ENCODE measurements around the gene CYP24A1.
"Not testable (repeated sequence)": the region's sequence is repeated elsewhere in the genome, so short reads cannot be mapped to it uniquely, and the experiment has no call there.

The CYP24A1 gene

DNA sequence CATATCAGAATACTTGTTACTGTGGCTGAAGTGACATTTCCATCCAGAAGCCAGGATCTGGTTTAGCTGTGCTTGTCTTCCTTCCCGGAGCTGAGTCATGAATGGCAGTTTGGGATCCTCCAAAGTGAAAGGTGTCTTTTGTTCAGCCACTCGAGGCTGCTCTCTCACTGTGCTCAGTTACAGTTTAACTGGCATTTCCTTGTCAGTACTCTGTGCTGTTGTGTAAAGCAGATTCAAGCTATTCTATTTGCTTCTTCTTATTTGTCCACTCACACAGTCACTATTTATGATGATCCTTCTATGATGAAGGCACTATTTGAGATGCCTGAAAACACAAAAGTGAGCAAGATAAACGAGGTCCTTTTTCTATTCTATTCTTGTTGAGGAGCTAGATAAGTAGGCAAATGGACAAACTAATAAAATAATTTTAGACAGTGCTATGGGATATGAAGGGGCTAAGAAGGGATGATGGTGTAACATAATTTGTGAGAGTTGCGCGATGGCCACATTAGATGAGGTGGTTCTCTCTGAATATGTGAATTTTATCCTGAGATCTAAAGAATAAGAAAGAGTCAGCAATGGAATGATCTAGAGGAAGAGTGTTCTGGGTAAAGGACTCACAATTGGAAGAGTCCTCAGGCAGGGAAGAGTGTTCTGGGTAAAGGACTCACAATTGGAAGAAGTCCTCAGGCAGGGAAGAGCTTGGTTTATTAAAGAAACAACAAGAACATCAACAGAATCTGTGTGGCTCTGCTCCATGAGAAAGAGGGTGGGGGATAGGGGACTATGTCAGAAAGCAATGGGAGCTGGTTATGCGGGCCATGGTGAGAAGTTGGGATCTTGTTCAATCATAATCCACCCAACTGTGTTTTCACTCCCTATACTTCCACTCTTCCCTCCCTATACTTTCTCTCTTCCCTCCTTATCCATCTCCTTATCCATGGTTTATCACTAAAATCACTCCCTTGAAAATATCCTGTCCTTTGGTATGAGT lies 40.1 kb downstream of the CYP24A1 start:
- no peak for DNase-seq (ENCODE audit: low read depth in 3 of 3)

DNA sequence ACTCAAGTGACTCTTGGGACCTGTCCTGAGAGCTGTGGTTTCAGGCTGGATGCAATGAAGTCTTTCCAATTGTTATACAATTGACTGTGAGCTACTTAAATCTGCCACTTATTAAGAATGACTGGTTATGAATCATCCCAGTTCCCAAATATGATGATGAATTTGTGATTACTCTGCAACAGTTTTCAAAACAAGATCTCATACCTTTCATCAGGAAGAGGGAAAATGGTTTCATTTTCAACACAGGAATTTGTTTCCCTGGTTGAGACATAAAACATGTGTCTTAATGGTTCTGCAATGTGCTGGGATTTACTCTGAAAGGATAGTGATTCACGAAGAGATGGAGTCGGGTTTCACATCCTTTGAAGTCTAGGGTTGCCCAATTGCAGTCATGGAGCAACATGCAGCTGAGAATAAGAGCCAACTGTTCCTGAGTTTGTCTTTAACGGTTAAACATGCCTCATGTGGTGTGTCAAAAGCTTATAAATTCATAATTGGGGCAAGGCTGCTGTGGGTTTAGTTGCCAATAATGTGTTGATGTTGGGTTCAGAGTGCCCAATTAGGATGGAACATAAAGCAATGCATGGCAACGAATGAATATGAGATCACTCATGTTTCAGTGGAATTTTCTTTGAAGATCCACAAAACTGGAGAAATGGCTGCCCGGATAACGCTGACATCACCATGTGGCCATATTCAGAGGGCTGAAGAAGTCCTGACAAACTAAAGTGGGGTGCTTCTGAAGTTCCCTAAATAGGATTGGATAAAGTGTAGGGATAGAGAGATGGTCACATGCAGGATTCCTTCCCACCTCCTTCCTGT lies 41.0 kb downstream of the CYP24A1 start:
- DNase-seq (ENCODE audit: low read depth in 3 of 3): no peak

DNA sequence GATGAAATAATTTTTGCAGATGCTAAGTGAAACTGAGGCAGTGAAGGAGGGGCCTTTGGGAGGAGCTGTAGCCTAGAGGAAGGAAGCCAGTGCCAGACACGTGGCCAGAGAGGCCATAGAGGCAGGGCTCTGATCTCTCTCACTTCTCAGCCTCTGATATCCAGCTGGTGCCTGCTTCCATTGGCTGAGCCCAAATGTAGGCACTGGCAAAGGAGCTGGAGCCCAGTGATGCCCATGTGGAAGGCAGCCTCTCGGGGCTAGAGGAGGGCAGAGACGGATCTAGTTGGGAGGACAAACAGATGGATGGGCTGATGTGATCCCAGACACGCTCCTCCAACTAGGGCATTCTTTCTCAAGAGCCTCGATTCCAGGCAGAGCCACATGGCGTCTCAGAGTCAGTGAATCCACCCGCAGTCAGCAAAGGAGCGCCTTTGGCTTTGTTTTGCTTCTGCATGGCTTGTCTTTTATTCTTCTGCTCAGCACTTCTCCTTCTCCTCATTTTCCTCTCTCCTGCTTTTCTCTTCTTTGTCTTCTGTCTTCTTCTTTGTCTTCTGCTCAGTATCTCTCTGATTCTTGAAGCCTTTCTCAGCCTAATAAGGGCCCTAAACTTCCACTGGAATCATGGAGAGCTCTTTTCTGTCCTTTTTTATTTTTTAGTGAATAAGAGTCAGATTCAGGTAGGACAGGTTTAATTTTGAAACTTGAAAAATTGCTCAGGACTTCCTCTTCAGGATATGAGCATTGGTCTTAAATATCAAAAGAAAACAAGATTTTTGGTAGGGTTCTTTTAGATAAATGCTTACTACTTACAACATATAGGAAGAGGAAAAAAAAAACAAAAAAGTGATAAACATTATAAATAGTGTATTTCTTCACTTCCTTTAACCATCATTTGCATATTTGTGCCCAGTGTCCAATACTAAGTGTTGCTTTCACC lies 41.8 kb downstream of the CYP24A1 start:
- no peak for DNase-seq (ENCODE audit: low read depth in 3 of 3)

DNA sequence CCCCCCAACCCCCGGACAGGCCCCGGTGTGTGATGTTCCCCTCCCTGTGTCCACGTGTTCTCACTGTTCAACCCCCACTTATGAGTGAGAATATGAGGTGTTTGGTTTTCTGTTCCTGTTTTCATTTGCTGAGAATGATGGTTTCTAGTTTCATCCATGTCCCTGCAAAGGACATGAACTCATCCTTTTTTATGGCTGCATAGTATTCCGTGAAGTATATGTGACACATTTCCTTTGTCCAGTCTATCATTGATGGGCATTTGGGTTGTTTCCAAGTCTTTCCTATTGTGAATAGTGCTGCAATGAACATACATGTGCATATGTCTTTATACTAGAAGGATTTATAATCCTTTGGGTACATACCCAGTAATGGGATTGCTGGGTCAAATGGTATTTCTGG lies 42.7 kb downstream of the CYP24A1 start:
- not testable (repeated sequence) for DNase-seq (ENCODE audit: low read depth in 3 of 3)

DNA sequence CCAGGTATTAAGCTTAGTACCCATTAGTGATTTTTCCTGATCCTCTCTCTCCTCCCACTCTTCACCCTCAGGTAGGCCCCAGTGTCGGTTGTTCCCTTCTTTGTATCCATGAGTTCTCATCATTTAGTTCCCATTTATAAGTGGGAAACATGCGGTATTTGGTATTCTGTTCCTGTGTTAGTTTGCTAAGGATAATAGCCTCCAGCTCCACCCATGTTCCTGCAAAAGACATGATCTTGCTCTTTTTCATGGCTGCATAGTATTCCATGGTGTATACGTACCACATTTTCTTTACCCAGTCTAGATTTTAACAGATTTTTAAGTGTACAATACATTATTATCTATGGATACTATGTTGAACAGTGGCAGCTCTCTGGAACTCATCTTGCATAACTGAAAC lies 44.4 kb downstream of the CYP24A1 start:
- no peak for DNase-seq (ENCODE audit: low read depth in 3 of 3)

DNA sequence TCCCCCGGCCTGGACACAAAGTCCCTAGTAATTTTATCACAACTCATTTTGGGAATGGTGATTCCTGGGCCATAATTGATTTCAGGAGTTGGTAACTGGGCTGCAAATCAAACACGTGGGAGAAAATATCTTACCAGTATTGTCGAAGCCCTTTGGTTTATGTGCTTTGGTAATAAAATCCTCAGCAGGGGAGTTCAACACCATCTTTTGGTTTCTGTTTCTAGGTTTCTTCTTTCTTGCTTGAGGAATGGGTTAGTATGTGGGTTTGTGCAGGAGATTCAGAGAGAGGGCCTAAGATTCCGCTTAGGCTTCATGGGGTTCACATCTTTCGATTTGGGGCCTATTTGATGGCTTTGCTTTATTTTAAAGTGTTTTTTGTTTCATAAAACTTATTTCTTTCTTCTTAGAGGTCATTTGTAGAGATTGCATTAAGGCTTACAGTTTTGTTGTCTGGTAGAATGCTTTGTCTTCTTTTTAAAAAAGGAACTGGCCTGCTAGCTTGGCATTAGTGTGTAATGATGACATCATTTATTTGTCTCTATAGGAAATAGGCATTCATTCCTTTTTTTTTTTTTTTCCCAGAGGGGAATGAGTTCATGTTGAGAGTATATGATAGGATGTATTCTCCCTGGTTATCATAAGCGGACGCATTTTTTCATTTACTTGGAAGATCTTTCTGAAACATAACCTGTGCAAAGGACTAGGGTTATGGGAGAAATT lies 45.8 kb downstream of the CYP24A1 start:
- no peak for DNase-seq (ENCODE audit: low read depth in 3 of 3)

DNA sequence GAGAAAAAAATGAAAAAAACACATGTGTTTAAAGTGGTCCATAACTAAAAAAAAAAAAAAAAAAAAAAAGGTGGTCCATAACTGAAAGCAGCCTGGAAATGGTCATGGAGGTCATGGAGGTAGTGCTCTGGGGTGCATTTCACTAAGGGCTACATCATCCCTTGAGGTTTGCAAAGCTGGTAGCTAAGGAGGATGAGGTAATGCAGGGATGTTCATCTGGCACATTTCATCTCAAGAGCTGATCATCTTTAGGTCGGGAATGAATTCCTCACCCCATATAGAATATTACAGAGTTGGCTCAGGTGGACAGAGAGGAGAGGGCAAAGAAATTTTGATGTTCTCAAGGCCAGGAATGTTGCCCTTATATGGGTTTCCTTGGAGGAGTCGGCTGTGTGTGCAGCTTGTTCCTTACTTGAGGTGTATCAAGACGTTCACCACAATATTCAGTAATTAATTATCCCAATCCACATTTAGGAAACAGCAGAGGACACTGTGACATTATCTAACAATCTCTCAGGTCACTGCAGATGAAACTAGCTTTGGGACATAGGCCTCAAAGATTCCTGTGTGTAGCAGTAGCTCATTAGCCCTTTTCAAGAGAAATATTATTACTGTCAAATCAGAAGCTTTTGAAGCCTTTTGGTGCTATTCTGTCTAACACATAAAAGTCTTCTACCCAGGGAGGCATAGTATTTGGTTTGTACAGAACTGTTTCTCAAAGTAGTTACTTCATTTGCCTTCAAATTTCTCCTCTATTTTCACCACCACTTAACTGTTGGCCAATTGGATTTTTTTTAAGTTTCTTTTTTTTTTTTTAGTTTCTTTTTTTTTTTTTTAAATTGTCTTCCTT lies 46.8 kb downstream of the CYP24A1 start:
- DNase-seq (ENCODE audit: low read depth in 3 of 3): no peak

DNA sequence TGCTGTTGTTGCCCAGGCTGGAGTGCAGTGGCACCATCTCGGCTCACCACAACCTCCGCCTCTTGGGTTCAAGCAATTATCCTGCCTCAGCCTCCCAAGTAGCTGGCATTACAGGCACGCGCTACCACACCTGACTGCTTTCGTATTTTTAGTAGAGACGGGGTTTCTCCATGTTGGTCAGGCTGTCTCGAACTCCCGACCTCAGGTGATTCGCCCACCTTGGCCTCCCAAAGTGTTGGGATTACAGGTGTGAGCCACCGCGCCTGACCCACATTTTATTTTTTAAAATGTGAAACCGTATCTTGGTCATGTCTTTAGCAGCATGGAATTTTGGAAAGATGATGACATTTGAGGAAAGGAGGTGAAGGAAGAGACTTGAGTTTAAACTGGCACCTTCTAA lies 47.5 kb downstream of the CYP24A1 start:
- not testable (repeated sequence) for DNase-seq (ENCODE audit: low read depth in 3 of 3)

DNA sequence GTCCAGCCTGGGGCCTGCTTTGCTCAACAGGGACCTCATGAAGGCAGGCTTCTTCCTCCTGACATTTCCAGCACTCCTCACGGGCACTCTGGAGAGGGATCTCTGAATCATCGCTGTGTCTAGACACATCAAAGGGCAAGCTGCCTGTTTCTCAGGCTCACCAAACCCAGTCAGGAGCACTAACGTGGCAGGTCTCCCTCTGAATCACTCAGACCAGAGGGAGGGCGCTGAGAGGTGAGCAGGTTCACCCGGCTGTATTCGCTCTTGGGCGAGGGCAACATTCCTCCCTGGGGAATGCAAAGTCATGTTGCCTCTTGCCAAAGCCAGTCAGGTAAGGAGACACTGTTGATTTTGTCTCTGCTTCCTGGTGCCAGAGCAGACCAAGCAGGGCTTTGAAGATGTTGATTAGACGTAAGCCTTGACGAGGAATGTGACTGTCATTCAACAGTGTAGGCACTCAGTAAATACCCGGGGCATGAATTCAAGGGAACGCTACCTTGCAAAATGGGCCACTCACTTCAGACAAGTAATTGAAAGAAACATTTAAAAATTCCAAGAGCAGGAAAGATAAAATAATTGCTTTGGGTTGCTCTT lies 50.1 kb downstream of the CYP24A1 start:
- DNase-seq (ENCODE audit: low read depth in 3 of 3): no peak

DNA sequence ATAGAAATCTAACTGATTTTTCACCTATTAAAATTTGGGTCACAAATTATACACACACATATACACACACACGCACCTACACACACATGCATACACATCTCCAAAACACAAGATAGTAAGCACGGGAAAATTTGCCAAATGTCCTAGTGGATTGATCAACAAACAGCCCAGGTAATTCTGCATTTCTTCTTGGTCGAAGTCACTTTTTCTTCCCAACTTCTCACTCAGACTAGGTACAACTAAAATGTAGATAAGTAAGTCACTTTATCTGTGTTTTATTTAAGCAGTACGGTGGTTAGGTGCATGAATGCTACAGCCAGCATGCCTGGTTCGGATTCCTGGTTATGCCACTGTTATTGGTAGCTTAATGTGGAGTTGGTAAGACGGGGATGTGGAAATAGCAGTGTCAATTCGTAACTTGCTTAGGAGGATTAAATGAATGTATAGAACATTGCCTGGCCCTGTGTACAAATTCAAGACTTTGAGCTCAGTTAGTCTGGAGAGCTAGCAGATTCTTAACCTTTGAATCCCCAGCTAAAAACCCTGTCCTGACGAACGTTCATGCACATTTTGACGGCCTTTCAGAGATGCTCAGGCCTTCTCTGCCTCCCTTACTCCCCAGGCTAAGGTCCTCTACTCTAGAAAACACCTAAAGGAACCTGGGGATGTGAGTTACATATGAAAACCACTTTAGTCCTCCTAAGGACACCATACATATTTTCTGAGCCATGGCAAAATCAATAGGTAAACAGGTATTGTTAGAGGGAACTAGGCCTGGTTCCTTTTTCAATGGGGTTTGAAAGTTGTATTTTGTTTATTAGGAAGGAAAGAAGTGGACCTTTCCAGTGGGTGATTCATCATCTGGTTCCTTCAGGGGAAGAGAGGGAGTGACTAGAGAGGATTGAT lies 50.9 kb downstream of the CYP24A1 start:
- no peak for DNase-seq (ENCODE audit: low read depth in 3 of 3)

DNA sequence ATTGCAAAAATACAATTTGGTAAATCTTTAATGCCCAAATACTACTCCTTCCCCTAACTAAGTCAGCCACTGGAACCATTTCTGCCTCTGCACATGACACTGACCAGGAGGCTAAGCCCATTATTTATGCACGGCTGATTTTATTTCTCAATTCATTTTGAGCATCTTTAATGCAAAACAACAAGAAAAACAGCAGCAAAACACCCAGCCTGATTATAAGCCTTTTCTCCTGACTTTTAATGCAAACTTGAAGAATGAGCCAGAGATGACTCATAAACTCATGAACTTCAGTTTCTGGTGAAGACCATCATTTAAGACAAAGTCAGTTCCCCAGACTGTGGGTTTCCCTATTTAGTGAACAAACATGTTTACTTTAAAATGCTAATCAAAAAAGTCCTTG lies 51.6 kb downstream of the CYP24A1 start:
- DNase-seq (ENCODE audit: low read depth in 3 of 3): no peak

DNA sequence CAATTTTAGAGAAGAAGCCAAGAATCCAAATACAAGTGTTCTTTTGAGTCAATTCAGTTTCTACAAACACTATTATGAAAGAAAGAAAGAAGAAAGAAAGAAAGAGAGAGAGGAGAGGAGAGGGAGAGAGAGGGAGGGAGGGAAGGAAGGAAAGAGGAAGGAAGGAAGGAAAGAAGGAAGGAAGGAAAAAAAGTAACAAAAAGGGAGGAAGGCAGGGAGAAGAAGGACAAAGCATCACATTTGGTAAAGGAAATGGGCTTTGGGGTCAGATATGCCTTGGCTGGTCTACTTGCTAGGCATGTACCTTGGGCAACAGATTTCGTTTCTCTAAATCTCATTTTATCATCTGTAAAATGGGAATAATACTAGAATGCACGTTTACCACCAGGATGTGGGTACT lies 54.0 kb downstream of the CYP24A1 start:
- DNase-seq (ENCODE audit: low read depth in 3 of 3): no peak

DNA sequence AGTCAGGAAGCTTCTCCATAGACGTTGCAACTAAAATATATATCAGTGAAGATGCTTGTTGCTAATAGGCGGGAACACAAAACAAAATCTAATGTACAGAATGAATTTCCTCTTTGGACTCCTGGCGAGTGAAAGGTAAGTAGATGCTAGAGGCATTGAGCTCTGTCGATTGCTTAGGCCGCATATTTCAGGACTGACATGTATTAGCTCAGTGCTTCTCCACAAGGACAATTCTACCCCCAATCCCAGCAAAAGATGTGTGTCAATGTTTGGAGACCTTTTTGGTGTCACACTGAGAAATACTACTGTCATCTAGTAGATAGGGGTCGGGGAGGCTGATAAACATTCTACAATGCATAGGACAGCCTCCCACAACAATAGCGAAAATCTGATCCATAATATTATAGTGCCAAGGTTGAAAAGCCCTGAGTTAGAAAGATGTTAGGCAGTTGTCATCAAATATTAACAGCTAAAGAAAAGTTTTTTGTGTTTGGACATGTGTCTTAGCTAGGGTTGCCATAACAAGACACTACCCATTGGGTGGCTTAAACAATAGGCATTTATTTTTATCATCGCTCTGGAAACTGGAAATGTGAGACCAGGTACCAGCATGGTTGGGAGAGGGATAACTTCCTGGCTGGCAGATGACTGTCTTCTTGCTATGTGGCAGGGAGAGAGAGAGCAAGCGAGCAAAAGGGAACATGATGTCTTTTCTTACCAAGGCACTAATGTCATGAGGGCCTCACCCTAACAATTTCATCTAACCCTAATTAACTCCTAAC lies 55.4 kb downstream of the CYP24A1 start:
- DNase-seq (ENCODE audit: low read depth in 3 of 3): no peak

DNA sequence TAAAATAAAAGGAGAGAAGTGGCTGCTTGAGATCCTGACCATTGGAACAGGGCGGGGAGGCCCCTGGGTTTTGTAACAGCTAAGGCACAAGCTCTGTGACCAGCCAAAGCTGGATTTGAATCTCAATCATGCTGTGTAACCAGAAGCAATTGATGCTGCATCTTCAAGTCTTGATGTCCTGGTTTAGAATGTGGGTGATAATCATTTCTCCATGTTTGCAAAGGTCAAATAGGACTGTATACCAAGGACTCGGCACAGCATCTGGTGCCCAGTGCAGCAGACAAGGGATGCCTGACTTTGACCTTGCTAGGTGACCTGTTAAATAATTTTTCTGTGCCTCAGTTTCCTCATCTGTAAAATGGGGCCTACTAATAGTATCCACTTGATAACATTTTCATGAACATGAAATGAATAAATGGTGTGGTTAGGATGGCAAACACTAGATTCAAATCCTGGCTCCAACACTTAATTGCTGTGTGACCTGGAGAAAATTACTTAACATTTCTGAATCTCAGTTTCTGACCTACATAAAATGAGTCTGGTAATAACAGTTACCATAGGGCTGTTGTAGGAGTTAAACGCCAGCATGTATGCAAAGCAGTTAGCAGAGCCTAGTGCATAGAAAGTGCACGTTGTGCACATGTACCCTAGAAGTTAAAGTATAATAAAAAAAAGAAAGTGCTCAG lies 57.1 kb downstream of the CYP24A1 start:
- DNase-seq (ENCODE audit: low read depth in 3 of 3): no peak

DNA sequence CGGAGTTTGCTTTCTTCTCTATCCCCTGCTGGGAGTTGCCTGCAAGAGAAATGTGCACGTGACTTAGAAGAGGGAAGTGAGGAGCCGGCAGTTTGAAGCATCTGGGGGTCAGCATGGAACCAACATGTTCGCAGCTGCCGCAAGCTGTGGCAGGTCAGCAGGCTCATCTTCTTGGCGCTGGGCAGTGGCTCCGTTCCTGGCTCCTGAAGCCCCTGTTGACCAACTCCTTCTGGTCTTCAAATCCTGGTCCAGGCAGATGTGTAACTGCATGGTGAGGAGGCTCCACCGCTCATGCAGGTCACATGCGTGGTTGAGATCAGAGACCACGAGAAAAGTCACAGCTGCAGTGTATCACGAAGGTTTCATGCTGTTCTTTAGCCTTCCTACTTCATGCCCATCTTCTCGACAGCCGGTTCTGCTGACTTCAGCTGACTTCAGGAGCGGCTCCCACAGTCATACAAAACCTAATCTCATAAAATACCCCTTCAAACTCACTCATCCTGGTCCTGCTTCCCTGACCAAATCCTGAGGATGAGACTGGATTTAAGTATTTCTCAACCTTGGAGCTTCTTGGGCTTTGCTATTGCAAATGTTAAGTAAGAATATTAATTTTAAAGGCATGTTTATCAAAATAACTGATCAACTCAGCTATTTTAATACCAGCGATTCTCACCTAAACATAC lies 58.5 kb downstream of the CYP24A1 start:
- no peak for DNase-seq (ENCODE audit: low read depth in 3 of 3)

DNA sequence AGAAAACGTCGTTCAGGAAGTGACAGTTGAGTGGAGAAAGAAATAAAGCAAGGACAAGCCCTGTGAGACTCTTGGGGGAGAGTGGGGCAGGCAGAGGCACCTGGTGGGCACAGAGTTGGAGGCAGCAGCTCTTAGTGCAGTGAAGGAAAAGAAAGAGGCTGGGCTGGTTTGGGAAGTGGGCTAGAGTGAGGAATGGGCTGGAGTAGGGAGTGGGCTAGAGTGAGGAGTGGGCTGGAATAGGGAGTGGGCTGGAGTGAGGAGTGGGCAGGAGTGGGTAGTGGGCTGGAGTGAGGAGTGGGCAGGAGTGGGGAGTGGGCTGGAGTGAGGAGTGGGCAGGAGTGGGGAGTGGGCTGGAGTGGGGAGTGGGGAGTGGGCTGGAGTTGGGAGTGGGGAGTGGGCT lies 59.7 kb downstream of the CYP24A1 start:
- DNase-seq (ENCODE audit: low read depth in 3 of 3): no peak

DNA sequence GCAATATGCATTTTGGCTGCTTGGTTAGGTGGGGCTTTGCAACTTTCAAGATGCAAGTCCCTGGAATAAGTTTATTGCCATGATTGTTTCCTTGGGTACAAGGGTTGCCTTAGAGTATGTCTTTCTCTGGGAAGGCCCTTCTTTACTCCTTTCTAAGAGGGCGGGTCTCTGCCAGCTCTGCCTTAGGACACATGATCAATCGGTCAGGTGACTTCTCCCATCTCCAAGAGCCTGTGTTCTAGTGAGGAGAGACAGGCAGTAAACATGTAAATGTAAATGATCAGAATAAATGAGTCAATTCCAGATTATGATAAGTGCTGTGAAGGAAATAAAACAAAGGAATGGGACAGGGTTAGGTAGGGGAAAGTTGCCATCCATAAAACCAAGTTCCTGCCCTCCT lies 60.2 kb downstream of the CYP24A1 start:
- DNase-seq (ENCODE audit: low read depth in 3 of 3): no peak

Data from stimulated activated CD4-positive, alpha-beta T cell treated with anti-CD3 and anti-CD28 coated beads, TNF-alpha, amount 100 ng/mL, for 24 hours (primary cell).